Suprapubic skin (tissue), 3 donors: ENCODE measurements around the gene KCNA5.

Experiments used
- CTCF ChIP-seq, 2 donors: fragments of 200-600 bp in 1 of 2; fragments of 450-650 bp in 1 of 2; sonication (generic) in 1 of 2; IDR thresholded peaks; one replicate each; pipeline ENCODE4 v1.5.1; 2016 to 2019; ENCODE audit warnings: antibody characterized with exemption in 2 of 2, mild to moderate bottlenecking in 1 of 2, moderate library complexity in 1 of 2
- POLR2A ChIP-seq, 2 donors: fragments of 450-650 bp; IDR thresholded peaks; one replicate each; pipeline ENCODE4 v1.6.1; 2017; ENCODE audit warnings: antibody characterized with exemption in 2 of 2, mild to moderate bottlenecking in 2 of 2, moderate library complexity in 2 of 2

- TF ChIP-seq POLR2A (IDR thresholded peaks at IDR 0.05) (no peak), CTCF (IDR thresholded peaks at IDR 0.05) (no peak)
Observed at GRCh38 chr12:5039815-5040214, 3.9 kb upstream of the KCNA5 start.
